ENCODE measurements around the gene PCCA.
A peak's percentile ranks its signal among the peaks of the same experiment; 100 is the strongest.

The PCCA gene

DNA sequence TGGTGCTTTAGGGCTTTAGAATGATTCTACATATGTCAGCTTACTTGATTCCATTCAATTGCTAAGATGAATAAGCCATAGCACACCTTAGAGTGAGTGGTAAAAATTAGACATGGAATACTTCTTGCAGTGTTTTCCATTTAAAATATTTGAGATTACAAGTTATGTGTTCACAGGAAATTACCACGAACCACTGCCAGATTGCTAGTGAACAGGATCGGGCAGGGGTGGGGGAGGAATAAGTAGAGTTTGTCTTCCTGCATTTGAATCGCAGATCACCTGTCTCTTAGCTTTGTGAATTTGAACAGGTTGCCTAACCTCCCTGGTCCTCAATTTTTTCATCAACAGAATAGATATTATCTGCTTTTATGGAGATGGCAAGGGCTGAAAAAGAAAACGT, 375.1 kb downstream of the PCCA start:
- DNase-seq (ENCODE audit: low spot score), result no peak

DNA sequence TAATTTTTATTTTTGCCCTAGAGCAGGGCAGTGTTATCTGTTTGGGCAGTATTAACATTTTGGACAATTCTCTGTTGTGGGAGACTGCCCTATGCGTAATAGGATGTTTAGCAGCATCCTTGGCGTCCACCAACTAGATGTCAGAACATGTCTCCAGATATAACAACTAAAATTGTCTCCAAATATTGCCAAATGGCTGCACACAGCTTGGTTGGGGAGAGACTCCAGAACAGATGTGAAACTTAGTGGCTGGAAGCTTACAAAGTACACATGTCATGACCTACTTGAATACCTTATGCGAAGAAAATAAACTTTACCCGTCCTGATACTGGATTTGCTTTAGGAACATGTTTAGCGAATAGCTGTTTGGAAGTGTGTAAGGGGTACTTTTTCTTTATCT, 376.7 kb downstream of the PCCA start:
- no peak for DNase-seq (ENCODE audit: low spot score)

DNA sequence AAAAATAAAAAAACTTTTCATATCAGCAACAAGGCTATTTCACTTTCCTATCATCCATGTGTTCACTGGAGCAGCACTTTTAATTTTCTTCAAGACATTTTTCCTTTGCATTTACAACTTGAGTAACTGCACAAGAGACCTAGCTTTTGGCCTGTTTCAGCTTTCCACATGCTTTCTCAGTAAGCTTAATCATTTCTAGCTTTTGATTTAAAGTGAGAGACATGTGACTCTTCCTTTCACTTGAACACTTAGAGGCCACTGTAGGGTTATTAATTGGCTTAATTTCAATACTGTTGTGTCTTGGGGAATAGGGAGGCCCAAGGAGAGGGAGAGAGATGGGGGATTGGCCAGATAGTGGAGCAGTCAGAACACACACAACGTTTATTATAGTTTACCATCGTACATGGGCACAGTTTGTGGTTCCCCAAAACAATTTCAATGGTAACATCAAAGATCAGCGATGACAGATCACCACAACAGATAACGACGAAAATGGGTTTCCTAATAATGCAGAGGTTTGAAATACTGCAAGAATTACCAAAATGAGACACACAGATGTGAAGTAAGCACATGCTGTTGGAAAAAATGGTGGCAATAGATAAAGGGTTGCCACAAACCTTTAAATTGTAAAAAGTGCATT, 382.1 kb downstream of the PCCA start:
- DNase-seq (ENCODE audit: low spot score), result no peak

DNA sequence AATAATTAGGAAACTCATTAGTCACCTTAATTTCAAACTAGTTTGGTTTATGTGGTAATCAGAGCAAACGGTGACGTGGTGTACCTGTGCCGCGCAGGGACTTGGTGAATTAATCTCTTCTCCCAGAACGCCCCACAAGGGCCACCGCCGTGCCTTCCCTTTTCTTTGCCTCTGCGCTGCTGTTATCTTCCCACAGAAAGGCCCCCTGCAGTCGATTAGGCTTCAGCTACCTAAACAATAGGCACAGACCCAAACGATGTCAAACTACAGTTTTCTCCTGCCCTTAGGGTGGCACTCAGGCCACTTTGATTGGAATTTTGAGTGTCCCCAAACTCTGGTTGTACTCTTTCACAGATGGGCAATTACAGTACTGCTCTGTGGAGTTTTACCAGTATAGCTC, 384.2 kb downstream of the PCCA start:
- no peak for DNase-seq (ENCODE audit: low spot score)

DNA sequence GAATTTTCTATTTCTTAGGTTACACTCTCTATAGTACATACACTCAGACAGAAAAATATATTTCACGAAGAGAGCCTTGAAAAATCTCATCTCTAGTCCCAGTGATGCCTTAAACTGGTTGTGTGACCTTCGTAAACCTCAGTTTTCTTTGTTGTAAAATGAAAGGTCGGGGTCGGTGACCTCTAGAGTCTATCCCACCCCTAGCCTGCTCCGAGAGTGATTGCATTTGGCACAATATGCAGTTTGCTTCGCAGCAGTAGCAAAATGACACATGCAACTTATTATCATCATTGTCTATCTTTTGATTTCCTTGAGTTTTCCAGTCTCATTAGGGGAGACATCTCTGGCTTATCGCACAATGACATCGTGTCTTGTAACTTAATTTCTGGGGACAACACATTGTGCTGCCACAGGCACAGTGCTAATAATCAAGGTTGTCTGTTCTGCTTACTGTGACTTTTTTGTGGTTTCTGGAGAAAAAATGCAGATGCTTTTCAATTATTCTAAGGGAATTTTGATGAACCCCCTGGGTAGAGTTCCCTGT, 384.7 kb downstream of the PCCA start:
- no peak for DNase-seq (ENCODE audit: low spot score)

DNA sequence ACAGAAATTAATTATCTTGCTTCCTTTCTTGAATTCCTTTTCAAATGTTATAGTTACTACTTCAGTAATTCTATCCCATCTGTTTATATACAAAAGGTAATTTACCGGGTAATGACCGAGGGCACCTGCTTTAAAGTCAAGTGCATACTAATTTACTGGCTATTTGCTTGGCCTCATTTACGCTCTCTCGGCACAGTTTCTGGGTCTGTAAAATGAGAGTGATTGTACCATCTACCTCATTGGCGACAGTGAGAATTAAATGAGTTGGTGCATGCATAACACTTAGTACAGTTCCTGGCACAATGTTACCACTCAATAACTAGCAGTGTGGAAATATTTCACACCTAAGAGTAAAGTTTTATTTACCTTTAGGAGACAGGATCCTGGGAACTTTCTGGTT, 388.1 kb downstream of the PCCA start:
- no peak for DNase-seq (ENCODE audit: low spot score)

DNA sequence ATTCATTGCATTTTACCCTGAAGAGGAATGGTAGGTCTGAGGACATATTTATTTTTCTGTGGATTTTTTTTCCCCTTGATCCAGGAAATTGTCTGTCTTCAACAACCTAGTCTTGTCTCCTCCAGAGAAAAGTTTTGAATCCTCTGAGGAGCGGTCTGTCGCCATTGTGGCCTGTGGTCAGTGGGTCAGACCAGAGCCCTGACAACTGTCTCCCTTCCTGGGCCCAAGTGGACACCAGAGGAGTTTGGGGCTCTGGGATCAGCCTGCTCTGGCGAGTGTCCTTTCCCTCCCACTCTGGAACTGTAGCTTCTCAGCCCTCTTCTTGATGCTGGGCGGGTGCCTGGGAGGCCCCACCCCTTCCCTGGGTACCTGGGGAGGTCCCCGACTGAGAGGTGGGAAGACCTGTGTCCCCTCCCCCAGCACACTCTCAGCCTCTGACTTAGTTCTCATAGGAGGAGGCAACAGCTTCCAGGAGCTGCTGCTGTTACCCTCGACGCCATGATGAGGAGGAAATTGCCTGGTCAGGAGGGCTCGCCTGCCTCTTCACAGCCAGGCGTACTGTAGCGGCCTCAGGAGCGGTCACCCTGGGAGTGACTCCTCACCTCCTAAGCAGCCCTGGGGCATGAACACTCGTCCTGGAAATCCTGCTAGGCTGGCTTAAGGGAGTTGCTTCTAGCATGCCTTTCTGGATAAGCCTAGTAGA, 389.4 kb downstream of the PCCA start:
- DNase-seq (ENCODE audit: low spot score), result no peak

DNA sequence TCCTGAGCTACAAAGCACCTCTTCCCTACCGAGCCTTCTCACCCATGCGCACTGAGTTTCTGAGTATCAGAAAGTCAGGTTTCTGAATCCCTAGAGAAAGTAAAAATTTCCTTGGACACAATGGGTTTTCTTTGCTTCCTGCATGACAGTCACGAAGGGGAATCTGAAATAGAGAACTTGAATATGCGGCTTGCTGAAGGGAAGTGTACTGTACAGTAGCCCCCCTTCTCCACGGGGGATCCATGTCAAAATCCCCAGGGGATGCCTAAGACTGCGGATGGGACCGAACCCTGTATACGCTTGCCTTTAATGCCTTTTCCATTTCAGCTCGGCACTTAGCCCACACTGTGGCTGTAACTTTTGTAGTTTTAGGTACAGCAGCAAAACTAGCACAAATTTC, 391.8 kb downstream of the PCCA start:
- DNase-seq (ENCODE audit: low spot score), result no peak

DNA sequence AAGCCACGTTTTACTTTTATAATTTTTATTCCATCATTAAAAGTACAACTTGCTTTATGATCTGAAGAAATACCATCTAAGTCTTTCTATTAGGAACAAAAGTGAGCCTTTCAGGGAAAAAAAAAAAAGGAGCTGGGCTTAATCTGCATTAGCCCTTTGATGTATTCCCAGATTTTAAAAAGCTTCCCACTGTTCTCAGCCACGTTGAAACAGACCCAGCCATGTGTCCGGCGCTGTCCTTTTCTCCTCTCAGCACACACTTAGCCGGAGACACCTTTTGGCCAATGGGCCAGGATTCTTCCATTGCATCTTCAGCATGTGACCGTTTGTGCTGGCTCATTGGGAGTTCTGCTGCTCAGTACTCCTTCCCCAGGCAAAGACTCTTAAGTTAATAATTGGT, 394.2 kb downstream of the PCCA start:
- DNase-seq (ENCODE audit: low spot score), result no peak

DNA sequence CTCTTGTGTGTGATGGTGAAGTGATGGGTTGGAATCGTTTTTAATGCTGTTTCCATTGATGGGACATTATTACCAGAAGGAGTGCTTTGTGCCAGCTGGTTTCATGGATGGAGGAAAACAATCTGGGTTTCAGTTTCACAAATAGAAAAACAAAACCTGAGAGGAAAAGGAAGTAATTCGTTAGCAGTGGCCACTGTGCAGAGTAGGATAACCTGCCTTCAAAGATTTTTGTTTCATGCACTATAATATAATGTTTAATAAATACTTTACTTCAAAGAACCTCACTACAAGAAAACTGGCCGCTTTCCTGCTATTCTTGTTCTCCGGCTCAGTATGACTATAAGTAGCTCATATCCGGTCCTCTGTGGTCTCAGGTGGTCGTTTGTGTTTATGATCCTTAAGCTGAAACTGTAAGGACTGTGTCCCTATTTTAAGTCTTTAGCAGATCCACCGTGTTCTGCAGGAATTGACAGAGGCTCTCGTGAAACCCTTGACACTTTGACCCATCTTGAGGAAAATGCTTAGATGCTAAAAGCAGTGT, 395.0 kb downstream of the PCCA start:
- DNase-seq (ENCODE audit: low spot score), result no peak

DNA sequence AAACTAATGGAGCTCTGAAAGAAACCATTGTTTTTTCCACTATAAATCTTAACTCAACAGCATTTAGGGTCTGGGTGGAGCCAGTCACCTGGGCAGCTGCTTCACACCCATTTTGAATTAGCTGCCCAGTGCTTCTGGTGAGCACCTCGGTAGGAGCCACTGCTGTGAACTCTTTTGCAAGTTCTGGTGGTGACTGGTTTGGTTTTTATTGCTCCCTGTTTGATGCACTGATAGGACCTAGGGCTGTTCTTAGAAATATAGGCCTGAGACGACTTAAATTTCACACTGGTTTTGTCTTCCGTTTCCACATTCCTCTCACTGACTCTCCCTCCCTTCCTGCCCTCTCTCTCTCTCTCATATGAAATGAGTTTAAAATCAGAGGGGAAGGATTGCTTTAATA, 395.8 kb downstream of the PCCA start:
- peak; percentile 12 for DNase-seq (ENCODE audit: low spot score)

DNA sequence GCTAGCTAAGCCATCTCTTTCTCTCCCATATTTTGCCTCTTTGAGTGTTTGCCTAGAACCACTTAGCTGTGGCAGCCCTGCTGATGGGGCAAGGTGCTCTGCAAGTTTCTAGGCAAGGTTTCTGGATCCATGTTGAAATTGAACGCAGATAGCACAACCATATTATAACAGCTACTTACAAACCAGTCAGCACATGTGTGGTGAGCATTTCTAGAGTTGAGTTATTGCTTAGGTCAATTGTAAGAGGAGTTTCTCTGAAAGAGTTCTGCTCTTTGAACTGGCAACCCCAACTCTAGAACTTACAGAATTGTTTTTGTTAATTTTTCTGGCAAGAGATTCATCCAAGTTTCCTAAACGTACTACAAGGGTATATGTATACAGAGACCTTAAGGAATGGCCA, 396.4 kb downstream of the PCCA start:
- no peak for DNase-seq (ENCODE audit: low spot score)

DNA sequence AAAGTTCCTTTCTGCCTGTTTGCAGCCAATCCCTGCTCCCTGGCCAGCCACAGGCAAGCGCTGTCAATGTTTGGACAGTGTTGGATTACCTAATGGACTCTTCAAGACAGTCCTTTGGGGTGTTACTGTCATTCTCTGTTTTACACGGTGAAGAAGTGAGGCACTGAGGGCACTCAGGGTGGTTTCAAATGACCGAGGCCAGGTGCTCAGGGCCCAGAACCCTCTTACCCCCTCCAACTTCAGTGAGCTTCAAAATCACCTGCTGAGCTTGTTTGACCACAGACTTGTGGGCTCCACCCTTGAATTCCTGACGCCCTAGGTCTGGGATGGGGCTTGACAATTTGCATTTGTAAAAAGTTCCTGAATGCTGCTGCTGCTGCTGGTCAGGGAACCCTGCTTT, 401.8 kb downstream of the PCCA start:
- DNase-seq (ENCODE audit: low spot score), result no peak

DNA sequence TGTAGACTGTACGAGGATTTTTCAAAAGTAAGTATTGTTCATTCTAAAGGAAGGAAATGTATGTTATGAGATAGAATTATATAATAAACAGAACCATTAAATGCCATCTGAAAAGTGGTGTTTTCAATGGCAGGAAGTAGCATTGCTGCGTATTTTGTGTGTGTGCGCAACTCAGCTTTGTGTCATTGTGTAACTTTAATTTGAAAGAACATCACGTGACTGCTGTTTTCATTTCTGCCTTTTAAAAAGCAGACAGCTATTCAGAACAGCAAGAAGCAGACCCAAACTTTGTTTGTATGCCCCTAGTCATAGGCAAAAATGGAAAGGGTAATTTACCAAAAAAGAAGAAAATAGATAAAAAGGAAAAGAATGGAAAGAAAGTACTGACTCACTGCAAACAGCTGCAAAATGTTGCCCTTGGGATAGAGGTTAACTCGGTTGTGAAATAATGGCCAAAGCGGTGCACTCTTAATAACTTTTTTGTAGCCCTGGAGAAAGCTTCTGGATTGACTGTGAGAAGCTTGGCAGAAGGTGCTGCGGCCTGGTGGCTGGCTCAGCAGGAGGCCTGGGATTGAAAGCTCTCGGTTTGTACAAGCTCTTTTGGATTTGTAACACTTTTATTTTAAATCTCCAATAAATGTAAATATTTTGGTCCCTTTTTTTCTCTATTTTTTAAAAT, 402.4 kb downstream of the PCCA start:
- DNase-seq (ENCODE audit: low spot score), result no peak

DNA sequence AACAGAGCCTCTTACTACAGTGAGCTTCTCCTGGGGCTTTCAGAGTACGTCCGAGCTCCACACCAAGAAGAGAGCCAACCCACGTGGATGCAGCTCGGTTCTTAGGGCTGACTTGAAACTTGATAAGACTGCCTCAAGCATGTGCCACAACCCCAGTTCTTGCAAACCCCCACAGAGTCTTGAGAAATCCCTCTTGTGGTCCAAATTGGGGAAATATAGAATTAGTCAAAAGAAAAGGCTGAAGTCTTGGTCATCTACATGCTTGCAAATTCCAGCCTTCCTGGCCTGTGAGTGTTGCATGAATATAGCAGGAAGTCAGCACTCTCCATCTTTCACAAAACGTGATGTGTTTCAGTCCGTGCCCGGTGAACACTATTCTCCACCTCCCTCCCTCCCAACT, 404.5 kb downstream of the PCCA start:
- DNase-seq (ENCODE audit: low spot score), result no peak

DNA sequence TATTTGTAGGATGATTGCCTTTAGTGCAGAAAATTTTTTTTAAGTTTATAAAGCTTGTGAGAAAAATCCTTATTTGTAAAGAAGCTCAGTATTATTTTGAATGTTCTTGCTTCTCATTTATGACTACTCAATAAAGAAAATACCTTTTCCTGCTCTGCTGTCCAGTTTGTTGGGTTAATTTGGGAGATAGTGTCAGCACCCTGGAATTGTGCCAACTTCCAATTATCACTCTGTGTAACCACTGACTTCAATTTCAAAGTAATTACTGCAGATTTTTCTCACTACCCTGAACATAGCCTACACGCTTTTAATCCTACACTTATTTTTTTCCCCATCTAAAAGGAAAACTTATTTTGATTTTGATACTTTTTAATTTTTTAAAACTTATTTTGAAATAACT, 406.6 kb downstream of the PCCA start:
- no peak for DNase-seq (ENCODE audit: low spot score)

DNA sequence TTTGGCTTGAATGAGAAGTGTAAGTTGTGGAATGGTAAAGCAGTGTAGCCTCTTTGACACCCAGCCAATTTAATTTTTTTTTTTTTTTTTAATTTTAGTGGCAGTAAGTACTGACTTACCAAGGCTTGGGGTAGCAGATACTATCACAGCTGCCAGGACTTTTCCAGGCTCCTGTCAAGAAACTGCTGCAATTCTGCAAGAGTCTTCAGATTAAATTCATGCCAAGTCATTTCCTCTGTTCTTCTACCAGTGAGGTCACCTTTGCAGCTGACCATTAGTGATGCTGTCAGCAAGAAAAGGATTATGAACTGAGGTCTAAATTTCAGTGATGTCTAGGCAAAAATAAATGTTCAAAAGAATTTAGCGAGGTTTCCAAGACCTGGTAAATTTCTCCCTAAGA, 408.5 kb downstream of the PCCA start:
- DNase-seq (ENCODE audit: low spot score), result no peak

DNA sequence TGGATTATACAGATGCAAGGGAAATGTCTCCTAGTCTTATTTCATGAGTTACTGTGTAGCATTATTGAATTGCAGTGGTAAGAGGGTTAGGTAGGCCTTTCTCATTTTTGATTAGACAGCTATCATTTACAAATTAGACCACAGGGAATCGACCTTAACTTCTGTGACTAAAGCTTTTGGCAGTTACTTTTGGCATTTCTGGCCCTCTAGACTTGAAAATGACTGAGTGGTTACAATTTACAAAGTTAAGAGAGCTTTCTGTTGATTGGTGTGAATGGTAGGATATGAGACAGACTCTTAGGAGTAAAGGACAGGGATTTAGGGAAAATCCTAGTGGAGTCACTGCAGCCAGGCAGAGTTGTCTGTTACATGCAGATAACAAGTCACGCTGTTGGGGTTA, 413.6 kb downstream of the PCCA start:
- DNase-seq (ENCODE audit: low spot score), result no peak

DNA sequence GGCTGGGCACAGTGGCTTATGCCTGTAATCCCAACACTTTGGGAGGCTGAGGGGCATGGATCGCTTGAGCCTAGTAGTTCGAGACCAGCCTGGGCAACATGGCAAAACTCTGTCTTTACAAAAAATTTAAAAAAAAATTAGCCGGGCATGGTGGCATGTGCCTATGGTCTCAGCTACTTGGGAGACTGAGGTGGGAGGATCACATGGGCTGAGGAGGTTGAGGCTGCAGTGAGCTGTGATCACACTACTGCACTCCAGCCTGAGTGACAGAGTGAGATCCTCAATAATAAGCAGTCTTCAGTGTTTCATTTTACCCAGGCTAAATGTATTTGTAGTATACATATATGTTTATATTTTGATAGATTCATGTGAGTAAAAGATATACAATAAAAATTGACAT, 414.7 kb downstream of the PCCA start:
- no peak for DNase-seq (ENCODE audit: low spot score)

DNA sequence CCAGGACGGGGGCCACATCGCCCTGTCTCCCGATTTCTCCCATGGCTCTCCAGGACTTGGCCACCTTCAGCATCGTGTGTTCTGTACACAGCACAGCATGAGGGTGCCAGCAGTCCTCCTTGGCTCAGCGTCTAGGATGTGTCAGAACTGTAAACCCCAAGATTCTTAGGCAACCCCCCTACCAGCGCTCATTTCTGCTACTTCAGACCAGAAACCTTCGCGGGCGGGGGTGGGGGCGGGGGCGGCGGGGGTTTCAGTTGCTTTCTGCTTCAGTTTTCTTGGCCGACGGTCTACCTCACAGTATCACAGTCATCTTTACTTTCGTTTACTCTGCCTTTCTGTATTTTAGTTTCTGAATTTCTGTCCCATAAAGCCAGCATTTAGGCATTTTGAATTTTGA, 417.3 kb downstream of the PCCA start:
- peak; percentile 9 for DNase-seq (ENCODE audit: low spot score)

DNA sequence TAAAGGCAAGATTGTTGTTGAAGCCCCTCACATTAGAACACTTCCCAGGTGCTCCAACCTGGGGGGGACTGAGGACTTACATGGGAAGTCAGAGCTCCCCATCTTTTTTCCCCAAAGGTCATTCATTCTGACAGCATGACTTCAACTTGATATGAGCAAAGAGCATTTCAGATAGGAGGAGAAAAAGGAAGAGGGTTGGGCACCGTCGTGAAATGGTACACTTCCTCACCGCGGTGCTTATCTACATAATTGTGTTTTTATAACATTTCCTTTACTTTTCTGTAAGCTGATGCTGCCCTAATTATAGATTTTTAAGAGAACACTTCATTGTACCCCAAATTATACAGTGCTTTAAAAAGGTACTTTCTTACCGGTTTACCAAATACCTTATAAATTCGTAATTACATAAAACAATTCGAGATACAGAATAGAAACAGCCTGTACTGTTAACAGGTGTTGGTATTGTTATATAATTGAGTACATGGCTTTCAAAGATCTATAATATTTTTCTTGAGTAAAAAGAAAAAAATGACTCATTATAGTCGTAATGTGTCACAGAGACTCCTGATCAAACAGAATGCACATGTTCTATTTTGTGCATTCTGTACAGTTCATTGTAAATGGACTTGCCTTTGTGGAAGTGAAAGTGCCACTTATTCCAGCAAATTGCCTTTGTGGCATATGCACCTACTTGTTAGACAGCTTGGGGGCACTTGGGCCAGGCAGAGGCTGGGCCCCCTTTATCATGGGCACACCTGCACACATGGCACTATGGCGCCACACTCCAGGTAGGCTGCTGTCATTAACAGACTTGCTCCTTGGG, 417.9 kb downstream of the PCCA start:
- DNase-seq (ENCODE audit: low spot score), result peak; percentile 10

DNA sequence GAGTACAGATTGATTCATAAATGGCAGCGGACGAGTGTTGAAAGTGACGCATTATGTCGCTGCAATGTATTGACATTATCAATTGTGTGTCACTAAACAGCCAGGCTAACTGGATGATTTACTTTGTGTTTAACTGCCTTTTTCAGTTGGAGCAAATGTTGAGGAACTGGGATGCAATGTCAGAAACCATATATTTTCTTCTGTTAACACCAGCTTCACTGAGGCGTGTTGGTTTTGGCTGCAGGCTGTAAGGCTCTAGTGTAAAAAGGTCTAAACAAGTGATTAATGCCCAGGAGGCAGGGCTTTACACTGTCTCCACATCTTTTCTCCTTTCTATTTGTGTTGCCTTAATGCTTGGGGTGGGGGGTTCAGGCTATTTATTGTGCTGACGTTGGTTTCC, 419.6 kb downstream of the PCCA start:
- no peak for DNase-seq (ENCODE audit: low spot score)

Measured in CD4-positive, alpha-beta T cell treated with Interleukin-15 for 4 hours (primary cell).